Stomach smooth muscle (tissue), 2 donors: ENCODE measurements around the gene UFSP1.

Source experiments
- H3K27ac ChIP-seq: one replicate; pipeline ENCODE4 v1.7.0; 2013; ENCODE audit warnings: mild to moderate bottlenecking, low read length, inconsistent platforms
- H3K27me3 ChIP-seq, 2 donors: one replicate each; pipeline ENCODE4 v1.7.0; 2013; ENCODE audit warnings: low read length in 2 of 2; ENCODE audit not compliant: insufficient read depth in 2 of 2, control insufficient read depth in 1 of 2
- H3K36me3 ChIP-seq, 2 donors: one replicate each; pipeline ENCODE4 v1.7.0; 2013; ENCODE audit warnings: low read length in 2 of 2; ENCODE audit not compliant: control insufficient read depth in 2 of 2, insufficient read depth in 2 of 2
- H3K4me1 ChIP-seq: one replicate; pipeline ENCODE4 v1.7.0; 2013; ENCODE audit warnings: low read length; ENCODE audit not compliant: control insufficient read depth, insufficient read depth
- H3K4me3 ChIP-seq, 2 donors: one replicate each; pipeline ENCODE4 v1.7.0; 2013; ENCODE audit warnings: low read length in 2 of 2
- H3K9ac ChIP-seq, 2 donors: one replicate each; pipeline ENCODE4 v1.7.0; 2013; ENCODE audit warnings: low read length in 2 of 2, mild to moderate bottlenecking in 1 of 2
- H3K9me3 ChIP-seq, 2 donors: one replicate each; pipeline ENCODE4 v1.7.0; 2013; ENCODE audit warnings: low read length in 2 of 2; ENCODE audit not compliant: control insufficient read depth in 2 of 2
- donor health status: healthy.
- donor health status: Pancreatic carcinoma.

The UFSP1 gene

GRCh38 chr7:100888291-100888987, 1.1 kb downstream of the UFSP1 start:
- peak overlapping the region; percentile 21 to 82 for H3K9ac ChIP-seq
- H3K4me1 ChIP-seq: peaks cover 31% of the 10 kb centered on the region
- peak overlapping the region; percentile 61 to 78 for H3K4me3 ChIP-seq
- H3K36me3 ChIP-seq: peaks cover 47 to 50% of the 10 kb centered on the region in 2 donors
- no peaks in the 10 kb centered on the region for H3K27me3 ChIP-seq
- peak overlapping the region; percentile 76 for H3K27ac ChIP-seq
- H3K9me3 ChIP-seq: no peaks in the 10 kb centered on the region

GRCh38 chr7:100887516-100888290, 1.8 kb downstream of the UFSP1 start:
- no peak overlapping the region for H3K27ac ChIP-seq
- H3K36me3 ChIP-seq: peaks cover 52 to 54% of the 10 kb centered on the region in 2 donors
- no peak overlapping the region for H3K4me3 ChIP-seq
- no peaks in the 10 kb centered on the region for H3K27me3 ChIP-seq
- H3K4me1 ChIP-seq: peaks cover 31% of the 10 kb centered on the region
- peak overlapping the region in 1 of 2 donors; percentile 29 for H3K9ac ChIP-seq
- H3K9me3 ChIP-seq: no peaks in the 10 kb centered on the region

GRCh38 chr7:100886936-100887515, 2.5 kb downstream of the UFSP1 start:
- Histone ChIP-seq H3K9me3 (no peaks in the 10 kb centered on the region), H3K36me3 (peaks cover 57 to 60% of the 10 kb centered on the region in 2 donors), H3K27me3 (no peaks in the 10 kb centered on the region), H3K4me3 (no peak overlapping the region), H3K27ac (no peak overlapping the region), H3K9ac (no peak overlapping the region), H3K4me1 (peaks cover 31% of the 10 kb centered on the region)

- Histone ChIP-seq H3K4me3 (no peak overlapping the region), H3K9me3 (no peaks in the 10 kb centered on the region), H3K27ac (no peak overlapping the region), H3K27me3 (no peaks in the 10 kb centered on the region), H3K36me3 (peaks cover 63 to 65% of the 10 kb centered on the region in 2 donors), H3K9ac (no peak overlapping the region), H3K4me1 (peaks cover 31% of the 10 kb centered on the region)
Observed at GRCh38 chr7:100886142-100886935, 3.2 kb downstream of the UFSP1 start.

GRCh38 chr7:100885440-100886141, 3.9 kb downstream of the UFSP1 start:
- Histone ChIP-seq H3K9me3 (no peaks in the 10 kb centered on the region), H3K27ac (no peak overlapping the region), H3K36me3 (peaks cover 66 to 67% of the 10 kb centered on the region in 2 donors)

GRCh38 chr7:100884736-100885439, 4.6 kb downstream of the UFSP1 start:
- no peak overlapping the region for H3K27ac ChIP-seq
- H3K9me3 ChIP-seq: no peaks in the 10 kb centered on the region
- H3K9ac ChIP-seq: no peak overlapping the region
- H3K27me3 ChIP-seq: no peaks in the 10 kb centered on the region
- peaks cover 21% of the 10 kb centered on the region for H3K4me1 ChIP-seq
- peaks cover 66 to 67% of the 10 kb centered on the region in 2 donors for H3K36me3 ChIP-seq
- no peak overlapping the region for H3K4me3 ChIP-seq

More at GRCh38 chr7:100885440-100886141, 3.9 kb downstream of the UFSP1 start:
- Histone ChIP-seq H3K27me3 (no peaks in the 10 kb centered on the region), H3K4me3 (no peak overlapping the region), H3K9ac (no peak overlapping the region), H3K4me1 (peaks cover 25% of the 10 kb centered on the region)

- H3K9ac ChIP-seq: peak overlapping the region in 1 of 2 donors; percentile 51
- peaks cover 6% of the 10 kb centered on the region for H3K4me1 ChIP-seq
- no peak overlapping the region for H3K4me3 ChIP-seq
- H3K36me3 ChIP-seq: peaks cover 66 to 67% of the 10 kb centered on the region in 2 donors
- peak overlapping the region; percentile 6 for H3K27ac ChIP-seq
- H3K27me3 ChIP-seq: no peaks in the 10 kb centered on the region
- no peaks in the 10 kb centered on the region for H3K9me3 ChIP-seq
Observed at GRCh38 chr7:100882785-100883526, 6.6 kb downstream of the UFSP1 start.

- Histone ChIP-seq H3K9ac (no peak overlapping the region), H3K4me1 (peaks cover 5% of the 10 kb centered on the region), H3K27me3 (no peaks in the 10 kb centered on the region), H3K36me3 (peaks cover 60% of the 10 kb centered on the region in 2 donors), H3K4me3 (no peak overlapping the region), H3K27ac (no peak overlapping the region), H3K9me3 (no peaks in the 10 kb centered on the region)
Observed at GRCh38 chr7:100882201-100882600, 7.3 kb downstream of the UFSP1 start.

GRCh38 chr7:100881136-100881535, 8.4 kb downstream of the UFSP1 start:
- H3K9me3 ChIP-seq: no peaks in the 10 kb centered on the region
- H3K4me1 ChIP-seq: peaks cover 14% of the 10 kb centered on the region
- no peak overlapping the region for H3K27ac ChIP-seq
- no peak overlapping the region for H3K4me3 ChIP-seq
- H3K9ac ChIP-seq: no peak overlapping the region
- peaks cover 51 to 53% of the 10 kb centered on the region in 2 donors for H3K36me3 ChIP-seq
- H3K27me3 ChIP-seq: no peaks in the 10 kb centered on the region
